Ovary (tissue), 3 donors: ENCODE measurements around the gene SMCO4.

Experiments
- CTCF ChIP-seq, 3 donors: fragments of 450-650 bp in 2 of 3; fragments of 200-600 bp in 1 of 3; IDR thresholded peaks; one replicate each; pipeline versions ENCODE4 v1.5.1 to v1.8.0; 2016 to 2022; ENCODE audit warnings: antibody characterized with exemption in 3 of 3, mild to moderate bottlenecking in 1 of 3
- EP300 ChIP-seq: sonication (generic); formaldehyde crosslinking; IDR thresholded peaks from one replicate; pipeline ENCODE4 v1.6.1; 2017; ENCODE audit warnings: antibody characterized with exemption
- POLR2A ChIP-seq: fragments of 450-650 bp; IDR thresholded peaks from one replicate; pipeline ENCODE4 v1.6.1; 2017; ENCODE audit warnings: antibody characterized with exemption, mild to moderate bottlenecking, moderate library complexity
- donor health status: DM: no; HTN: no; CAD: no.

- TF ChIP-seq CTCF (IDR thresholded peaks at IDR 0.05) (no peak), POLR2A (no peak), EP300 (no peak)
Measured at GRCh38 chr11:93510196-93510873, 32.9 kb downstream of the SMCO4 start.
